GM03348 (cell line): ENCODE measurements around the gene KRTAP12-1.
"Not testable (repeated sequence)": the region's sequence is repeated elsewhere in the genome, so short reads cannot be mapped to it uniquely, and the experiment has no call there.

ENCODE experiments used
- DNase-seq: peaks from one replicate; pipeline ENCODE4 v3.0.0; 2012; ENCODE audit warnings: low spot score

The KRTAP12-1 gene

GRCh38 chr21:44667612-44668011 is 14.4 kb downstream of the KRTAP12-1 start:
- no peak for DNase-seq

DNA sequence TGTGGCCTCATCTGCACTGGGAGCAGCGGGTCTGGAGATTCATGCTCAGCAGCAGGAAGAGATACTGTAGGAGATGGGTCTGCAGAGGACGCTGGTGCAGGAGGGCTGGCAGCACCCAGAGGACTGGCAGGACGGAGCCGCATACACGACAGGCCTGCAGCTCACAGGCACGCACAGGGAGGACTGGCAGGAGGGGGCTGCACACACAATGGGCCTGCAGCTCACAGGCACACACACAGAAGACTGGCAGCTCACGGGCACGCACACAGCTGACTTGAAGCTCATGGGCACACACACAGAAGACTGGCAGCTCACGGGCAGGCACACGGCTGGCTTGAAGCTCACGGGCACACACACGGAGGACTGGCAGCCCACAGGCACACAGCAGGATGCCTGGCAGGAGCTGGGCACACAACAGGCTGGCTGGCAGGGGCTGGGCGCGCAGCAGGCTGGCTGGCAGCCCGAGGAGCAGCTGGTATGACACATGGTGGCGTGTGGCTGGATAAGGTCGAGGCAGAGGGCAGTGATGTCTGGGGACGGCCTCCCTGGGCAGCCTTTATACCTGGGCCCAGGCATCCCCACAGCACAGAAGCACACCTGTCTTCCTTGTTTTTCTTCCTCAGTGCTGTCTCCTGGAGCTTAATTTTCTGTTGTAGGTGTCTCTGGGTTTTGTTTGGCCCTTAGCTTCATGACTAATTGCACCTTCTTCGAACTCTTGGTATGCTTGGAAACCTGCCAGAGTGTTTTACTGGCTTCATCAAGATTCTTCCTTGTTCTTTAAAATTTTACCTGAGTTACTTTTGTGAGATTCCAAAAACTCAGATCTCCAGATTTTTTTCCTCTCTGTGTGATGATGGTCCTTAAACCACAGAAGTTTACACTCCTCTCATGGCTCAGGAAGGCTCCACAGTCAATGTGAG is 15.3 kb downstream of the KRTAP12-1 start, which contains the start of gene KRTAP12-2:
Gene KRTAP12-2, minus strand, starts transcription at position 527 of the 920 bp plus-strand sequence. Its CDS starts 41 bp downstream, at position 486.
- no peak for DNase-seq

- DNase-seq, result no peak
Measured at GRCh38 chr21:44664691-44665090, 17.3 kb downstream of the KRTAP12-1 start.

DNA sequence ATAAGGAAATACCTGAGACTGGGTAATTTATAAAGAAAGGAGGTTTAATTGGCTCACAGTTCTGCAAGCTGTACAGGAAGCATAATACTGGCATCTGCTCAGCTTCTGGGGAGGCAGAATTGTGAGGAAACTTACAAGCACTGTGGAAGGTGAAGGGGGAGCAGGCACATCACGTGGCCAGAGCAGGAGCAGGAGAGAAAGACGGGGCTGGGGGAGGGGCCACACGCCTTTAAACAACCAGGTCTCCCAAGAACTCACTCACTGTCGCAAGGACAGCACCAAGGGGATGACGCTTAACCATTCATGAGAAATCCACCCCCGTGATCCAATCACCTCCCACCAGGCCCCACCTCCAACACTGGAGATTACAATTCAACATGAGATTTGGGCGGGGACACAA is 20.4 kb downstream of the KRTAP12-1 start:
- not testable (repeated sequence) for DNase-seq

DNA sequence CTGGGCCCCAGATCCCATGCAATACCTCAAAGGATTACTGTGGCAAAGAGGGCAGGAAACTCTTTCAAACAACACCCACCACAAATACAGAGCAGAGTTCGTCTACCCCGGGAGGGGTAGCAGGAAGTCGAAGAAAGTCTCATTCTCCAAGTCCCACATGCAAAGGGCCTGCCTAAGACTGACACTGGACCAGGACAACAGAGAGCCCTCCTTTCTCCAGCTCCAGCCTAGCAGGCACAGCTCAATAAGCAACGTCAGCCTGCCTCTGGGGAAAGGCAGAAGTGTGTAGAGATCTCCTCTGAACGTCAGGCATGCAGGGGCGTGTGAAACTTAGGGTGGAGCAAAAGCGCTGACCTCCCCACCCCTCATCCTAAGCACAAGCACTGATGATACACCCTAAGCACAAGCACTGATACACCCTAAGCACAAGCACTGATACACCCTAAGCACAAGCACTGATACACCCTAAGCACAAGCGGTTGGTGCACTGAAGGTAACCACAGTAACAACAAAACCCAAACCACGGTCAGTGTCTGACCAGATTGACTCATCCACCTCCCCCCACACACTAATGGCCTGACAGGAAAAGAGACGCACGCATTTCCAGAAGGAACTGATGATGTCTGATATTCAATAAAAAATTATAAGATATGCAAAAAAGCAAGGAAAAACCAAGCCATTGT is 22.9 kb downstream of the KRTAP12-1 start:
- DNase-seq, result no peak

- DNase-seq, result no peak
Measured at GRCh38 chr21:44658541-44658910, 23.4 kb downstream of the KRTAP12-1 start.

DNA sequence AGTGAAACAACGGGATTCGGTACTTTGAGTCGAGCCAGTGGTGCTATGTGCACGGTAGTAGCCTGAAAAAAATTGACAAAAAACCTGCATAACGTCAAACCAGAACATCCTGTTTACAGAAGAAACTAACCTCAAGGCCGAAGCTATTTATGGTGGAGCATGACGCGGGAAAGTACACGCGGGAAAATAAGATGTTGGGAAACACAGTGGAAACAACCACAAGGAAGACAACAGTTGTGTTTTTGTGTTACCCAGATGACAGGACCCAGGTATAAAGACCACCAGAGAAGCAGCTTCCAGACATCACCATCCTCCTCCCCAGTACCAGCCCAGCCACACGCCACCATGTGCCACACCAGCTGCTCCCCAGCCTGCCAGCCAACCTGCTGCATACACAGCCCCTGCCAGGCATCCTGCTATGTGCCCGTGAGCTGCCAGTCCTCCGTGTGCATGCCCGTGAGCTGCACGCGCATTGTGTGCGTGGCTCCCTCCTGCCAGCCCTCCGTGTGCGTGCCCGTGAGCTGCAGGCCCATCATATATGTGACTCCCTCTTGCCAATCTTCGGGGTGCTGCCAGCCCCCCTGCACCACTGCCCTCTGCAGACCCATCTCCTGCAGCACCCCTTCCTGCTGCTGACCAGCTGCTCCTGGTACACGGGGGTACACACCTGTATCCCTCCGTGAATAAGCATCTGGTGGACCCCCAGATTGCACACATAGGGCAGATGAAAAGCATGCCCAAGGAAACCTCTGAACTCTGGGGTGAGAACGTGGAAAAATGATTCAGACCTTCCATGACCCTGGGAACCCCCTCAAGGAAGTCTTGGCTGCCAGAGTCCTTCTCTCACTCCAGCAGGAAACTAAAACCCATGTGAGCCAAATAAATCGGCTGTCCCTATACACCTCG is 24.1 kb downstream of the KRTAP12-1 start, which contains the start of gene KRTAP12-3:
Gene KRTAP12-3, plus strand, starts transcription at position 298 of the 906 bp plus-strand sequence. Its CDS starts 48 bp downstream, at position 346.
- DNase-seq, result no peak

DNA sequence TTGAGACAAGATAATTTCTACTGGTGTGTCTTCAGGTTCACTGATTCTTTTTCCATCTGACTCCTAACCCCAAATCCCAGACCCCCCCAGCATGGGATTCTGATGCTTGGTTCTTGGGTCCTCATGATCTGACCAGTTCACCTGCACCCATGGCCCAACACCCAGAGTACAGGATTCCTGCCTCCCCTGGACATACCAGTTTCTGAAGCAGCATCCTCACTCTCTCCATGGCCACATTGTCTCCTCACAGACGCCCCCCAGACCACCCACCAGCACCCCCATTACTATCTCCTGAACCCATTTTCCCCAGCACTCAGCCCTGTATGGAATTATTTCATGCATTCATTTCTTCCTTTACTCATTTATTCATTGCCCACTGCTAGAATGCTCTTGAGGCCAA is 25.1 kb downstream of the KRTAP12-1 start:
- no peak for DNase-seq

DNA sequence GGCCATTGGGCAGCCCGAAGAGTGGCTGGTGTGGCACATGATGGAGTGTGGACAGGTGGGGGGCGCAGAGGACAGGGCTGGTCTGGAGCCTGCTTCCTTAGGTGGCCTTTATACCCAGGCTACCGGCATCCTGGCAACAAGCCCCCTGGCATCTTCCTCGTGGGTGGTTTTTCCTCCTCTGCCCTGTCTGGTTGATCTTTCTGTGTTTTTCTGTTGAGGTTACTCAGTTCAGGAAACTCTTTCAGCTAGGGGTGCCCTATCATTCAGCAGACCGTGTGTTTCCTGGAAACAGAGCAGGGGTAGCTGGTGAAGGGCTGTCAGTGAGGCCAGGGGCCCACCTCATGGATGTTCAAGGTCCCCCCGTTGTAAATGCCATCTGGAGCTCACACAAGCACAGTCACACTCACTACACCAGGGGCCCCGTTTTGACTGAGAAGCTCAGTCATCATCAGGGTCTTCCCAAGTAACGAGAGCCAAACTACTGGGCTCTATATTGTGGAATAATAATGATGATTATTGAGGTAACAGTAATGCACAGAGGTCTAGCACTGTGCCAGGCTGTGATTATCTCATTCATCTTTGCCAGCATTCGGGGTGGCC is 27.3 kb downstream of the KRTAP12-1 start, which contains the start of gene KRTAP12-4:
Gene KRTAP12-4, minus strand, starts transcription at position 84 of the 600 bp plus-strand sequence. Its CDS starts 45 bp downstream, at position 39.
- DNase-seq, result no peak

DNA sequence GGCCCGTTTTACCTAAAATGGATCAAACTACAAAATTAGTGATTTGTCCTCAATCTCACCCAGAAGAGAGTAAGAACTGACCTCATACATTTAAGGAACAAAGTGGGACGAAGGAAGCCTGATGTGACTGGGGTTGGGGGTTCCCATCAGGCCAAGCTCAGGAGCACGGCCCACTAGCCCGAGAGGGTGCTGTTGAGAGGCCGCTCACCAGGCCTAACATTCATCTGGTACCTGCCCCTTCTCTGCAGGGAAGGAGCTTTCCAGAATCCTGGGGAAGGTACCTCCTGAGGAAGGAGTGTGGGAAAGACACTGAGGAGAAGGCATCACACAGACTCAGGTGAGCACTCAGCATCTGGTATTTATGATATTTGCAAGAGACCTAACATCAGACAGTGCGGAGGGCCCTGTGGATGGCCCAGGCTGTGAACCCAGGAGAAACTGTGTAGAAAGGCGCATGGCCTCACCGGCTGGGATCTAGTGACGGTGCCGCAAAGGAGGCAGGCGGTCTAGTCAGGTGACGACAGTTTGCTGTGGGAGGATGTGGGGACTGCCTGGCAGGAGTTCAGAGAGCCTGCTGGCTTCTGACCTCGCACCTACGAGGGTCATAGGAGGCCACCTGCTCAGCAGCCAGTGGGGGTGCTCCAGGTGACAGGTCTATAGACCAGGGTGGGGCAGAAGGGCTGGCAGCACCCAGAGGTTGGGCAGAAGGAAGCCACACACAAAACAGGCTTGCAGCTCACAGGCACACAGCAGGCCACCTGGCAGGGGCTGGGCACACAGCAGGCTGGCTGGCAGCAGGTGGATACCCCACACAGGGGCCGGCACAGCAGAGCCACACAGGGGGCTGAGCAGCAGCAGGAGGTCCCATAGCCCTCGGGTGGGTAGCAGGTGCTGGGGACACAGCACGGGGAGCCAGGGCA is 28.0 kb downstream of the KRTAP12-1 start:
- DNase-seq, result no peak

- no peak for DNase-seq
Measured at GRCh38 chr21:44653123-44653522, 28.8 kb downstream of the KRTAP12-1 start.

DNA sequence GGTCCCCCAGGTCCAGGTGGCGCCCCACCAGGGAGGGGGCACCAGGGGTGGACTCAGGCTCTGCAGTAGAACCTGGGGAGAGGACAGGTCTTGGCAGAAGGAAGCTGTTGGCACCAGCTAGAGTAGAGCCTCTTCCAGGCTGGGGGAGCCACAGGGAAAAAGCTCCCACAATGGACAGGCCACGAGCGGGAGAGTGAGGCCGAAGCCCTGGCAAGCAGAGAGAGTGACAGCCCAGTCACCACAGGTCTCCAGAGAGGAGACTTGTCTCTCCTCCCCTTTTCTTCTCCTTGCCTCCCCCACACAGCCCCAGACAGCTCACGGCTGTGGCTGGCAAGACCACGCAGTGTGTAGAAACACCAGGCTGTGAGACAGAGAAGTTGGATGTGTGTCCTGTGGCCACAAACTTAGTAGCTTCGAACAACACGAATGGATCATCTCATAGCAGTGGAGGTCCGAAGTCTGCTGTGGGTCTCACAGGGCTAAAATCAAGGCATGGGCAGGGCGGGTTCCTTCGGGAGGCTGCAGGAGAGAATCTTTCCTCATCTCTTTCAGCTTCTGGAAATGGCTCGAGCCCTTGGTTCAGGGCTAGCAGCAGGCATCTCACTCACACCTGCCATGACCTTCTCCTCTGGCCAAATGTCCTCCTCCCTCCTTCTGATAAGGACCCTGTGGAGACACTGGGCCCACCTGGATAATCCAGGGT is 30.8 kb downstream of the KRTAP12-1 start:
- DNase-seq, result no peak

GRCh38 chr21:44650265-44650972 is 31.5 kb downstream of the KRTAP12-1 start:
- no peak for DNase-seq

- no peak for DNase-seq
Measured at GRCh38 chr21:44649521-44650100, 32.4 kb downstream of the KRTAP12-1 start.

DNA sequence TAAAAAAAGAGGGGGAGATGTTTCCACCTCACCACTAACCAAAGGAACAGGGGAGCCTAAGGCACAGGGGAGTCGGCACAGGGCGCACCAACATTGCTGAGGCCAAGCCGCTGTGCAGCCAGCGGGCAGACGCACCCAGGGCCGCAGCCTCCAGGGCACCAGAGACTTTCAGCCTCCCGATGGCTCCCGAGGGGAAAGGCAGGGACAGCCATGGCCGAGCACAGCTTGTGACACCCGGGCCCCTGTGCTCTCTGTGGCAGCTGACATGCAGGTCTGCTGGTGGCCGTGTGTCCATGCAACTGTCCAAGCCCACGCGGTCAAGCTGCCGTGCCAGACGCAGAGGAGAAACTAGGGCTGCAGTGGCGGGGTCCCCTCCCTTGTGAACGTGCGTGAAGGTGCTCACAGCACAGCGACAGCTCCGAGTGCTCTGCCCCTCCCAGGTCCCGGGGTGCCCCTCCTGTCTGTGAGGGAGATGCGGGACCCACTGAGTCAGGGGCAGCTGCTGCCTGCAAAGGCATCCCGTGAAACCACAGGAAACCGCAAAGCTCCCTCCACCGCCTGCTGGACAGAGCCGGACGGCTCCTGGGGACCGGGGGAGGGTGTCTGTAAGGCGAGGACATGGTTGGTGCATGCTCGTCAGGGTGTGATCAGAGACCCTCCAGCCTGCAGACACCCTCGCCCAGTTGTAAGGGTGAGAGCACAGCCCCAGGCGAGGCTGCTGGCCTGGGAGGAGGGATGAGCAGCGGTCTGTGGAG is 33.2 kb downstream of the KRTAP12-1 start:
- no peak for DNase-seq

DNA sequence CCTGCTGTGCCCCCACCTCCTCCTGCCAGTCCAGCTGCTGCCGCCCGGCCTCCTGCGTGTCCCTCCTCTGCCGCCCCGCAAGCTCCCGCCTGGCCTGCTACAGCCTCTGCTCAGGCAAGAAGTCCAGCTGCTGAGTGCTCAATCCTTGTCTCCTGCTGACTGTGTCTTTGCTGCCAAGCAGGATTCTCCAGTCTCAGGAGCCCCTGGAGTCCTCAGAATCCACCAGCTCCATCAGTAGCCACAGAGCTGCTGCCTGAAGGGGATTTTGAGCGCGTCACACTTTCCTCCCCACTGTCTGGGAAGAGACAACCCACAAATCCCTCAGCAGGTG is 34.8 kb downstream of the KRTAP12-1 start:
- DNase-seq, result no peak

DNA sequence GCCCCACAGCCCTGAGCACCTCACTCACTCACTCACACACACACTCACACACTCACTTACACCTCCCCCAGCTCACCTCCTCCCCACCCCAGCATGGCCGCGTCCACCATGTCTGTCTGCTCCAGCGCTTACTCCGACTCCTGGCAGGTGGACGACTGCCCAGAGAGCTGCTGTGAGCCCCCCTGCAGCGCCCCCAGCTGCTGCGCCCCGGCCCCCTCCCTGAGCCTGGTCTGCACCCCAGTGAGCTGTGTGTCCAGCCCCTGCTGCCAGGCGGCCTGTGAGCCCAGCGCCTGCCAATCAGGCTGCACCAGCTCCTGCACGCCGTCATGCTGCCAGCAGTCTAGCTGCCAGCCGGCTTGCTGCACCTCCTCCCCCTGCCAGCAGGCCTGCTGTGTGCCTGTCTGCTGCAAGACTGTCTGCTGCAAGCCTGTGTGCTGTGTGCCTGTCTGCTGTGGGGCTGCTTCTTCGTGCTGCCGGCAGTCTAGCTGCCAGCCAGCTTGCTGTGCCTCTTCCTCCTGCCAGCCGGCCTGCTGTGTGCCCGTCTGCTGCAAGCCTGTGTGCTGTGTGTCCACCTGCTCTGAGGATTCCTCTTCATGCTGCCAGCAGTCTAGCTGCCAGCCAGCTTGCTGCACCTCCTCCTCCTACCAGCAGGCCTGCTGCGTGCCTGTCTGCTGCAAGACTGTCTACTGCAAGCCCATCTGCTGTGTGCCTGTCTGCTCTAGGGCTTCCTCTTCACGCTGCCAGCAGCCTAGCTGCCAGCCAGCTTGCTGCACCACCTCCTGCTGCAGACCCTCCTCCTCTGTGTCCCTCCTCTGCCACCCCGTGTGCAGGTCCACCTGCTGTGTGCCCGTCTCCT is 35.4 kb downstream of the KRTAP12-1 start, which contains the start of gene KRTAP10-11:
Gene KRTAP10-11, plus strand, starts transcription at position 49 of the 856 bp plus-strand sequence. Its CDS starts 45 bp downstream, at position 94.
- not testable (repeated sequence) for DNase-seq
